Sigmoid colon (tissue), 7 donors: ENCODE results near the gene LILRA5. TPM values are rescaled to one million over a fixed set of nuclear protein-coding genes. Genes with fewer than 3 reads are reported as not detected.
A peak's percentile ranks its signal among the peaks of the same experiment; 100 is the strongest.

ENCODE experiments used
- DNase-seq: peaks from one replicate; pipeline ENCODE4 v3.0.0-alpha.2; 2019
- H3K27ac ChIP-seq, 4 donors: fragments of 200-600 bp; sonication (generic); one replicate each; pipeline ENCODE4 v1.5.1; 2016 to 2019; ENCODE audit warnings: mild to moderate bottlenecking in 1 of 4
- H3K27me3 ChIP-seq, 3 donors: fragments of 200-600 bp; sonication (generic); one replicate each; pipeline ENCODE4 v1.5.1; 2019; ENCODE audit warnings: mild to moderate bottlenecking in 1 of 3
- H3K36me3 ChIP-seq, 4 donors: fragments of 200-600 bp; sonication (generic); one replicate each; pipeline ENCODE4 v1.5.1; 2016 to 2019
- H3K4me1 ChIP-seq, 4 donors: fragments of 200-600 bp; sonication (generic); one replicate each; pipeline ENCODE4 v1.5.1; 2017 to 2019
- H3K4me3 ChIP-seq, 4 donors: fragments of 200-600 bp; sonication (generic); one replicate each; pipeline ENCODE4 v1.5.1; 2017 to 2019; ENCODE audit warnings: mild to moderate bottlenecking in 2 of 4, moderate library complexity in 1 of 4
- H3K9me3 ChIP-seq, 4 donors: fragments of 200-600 bp in 3 of 4; sonication (generic) in 3 of 4; one replicate each; pipeline versions ENCODE4 v1.5.1 to v1.6.1; 2013 to 2019
- CTCF ChIP-seq, 4 experiments: fragments of 450-650 bp in 3 of 4; fragments of 200-600 bp in 1 of 4; IDR thresholded peaks; one replicate each; pipeline ENCODE4 v1.5.1; 2016 to 2019; ENCODE audit warnings: antibody characterized with exemption in 4 of 4, mild to moderate bottlenecking in 3 of 4, moderate library complexity in 2 of 4
- EP300 ChIP-seq, 4 donors: sonication (generic); formaldehyde crosslinking; IDR thresholded peaks; one replicate each; pipeline ENCODE4 v1.6.1; 2017; ENCODE audit warnings: antibody characterized with exemption in 4 of 4
- POLR2A ChIP-seq, 2 donors: fragments of 450-650 bp; IDR thresholded peaks; one replicate each; pipeline ENCODE4 v1.6.1; 2016; ENCODE audit warnings: antibody characterized with exemption in 2 of 2, mild to moderate bottlenecking in 2 of 2, moderate library complexity in 2 of 2
- POLR2AphosphoS5 ChIP-seq, 4 donors: sonication (generic); formaldehyde crosslinking; IDR thresholded peaks; one replicate each; pipeline ENCODE4 v1.6.1; 2017; ENCODE audit warnings: antibody characterized with exemption in 4 of 4
- WGBS, 2 donors: extraction: QIAGEN DNeasy Blood & Tissue Kit; methylation state at CpG; one replicate each; pipeline ENCODE4 v1.1.7; 2013; 5-methylcytosine and 5-hydroxymethylcytosine counted together
- intact Hi-C: fragments of 100-400 bp; cut with DNase I; formaldehyde crosslinking; loops from one replicate; pipeline ENCODE4 v1.15.1; 2023
- polyA plus RNA-seq, 3 donors: library from polyadenylated mRNA; stranded (reverse); fragments of 200-250 nt; gene quantifications; one replicate each; pipeline ENCODE4 v1.2.3, GENCODE V29; 2013
- total RNA-seq, 4 donors: library from RNA; depleted of rRNA; stranded (reverse); fragments of >200 nt; gene quantifications; one replicate each; pipeline ENCODE4 v1.1.0, GENCODE V29; 2016
- donor health status: healthy with polysubstance abuse.
- donor health status: Bipolar disorder and iron deficiency.
- donor health status: healthy.

Gene LILRA5
- total and polyA plus RNA-seq, 7 donors, result 2.0 to 14.6 (median 5.6) TPM; not detected in 1

- Histone ChIP-seq H3K27me3 (peaks cover 0 to 4% (median 0%) of the 10 kb centered on the region in 3 donors), H3K9me3 (no peaks in the 10 kb centered on the region), H3K4me1 (no peaks in the 10 kb centered on the region), H3K4me3 (no peak overlapping the region), H3K36me3 (no peaks in the 10 kb centered on the region), H3K27ac (no peak overlapping the region)
- no peak for DNase-seq
- WGBS, 2 donors, result 39 to 52% methylated on average over 5 of the region's 5 CpGs
- intact Hi-C loops, result no loop called here
- TF ChIP-seq CTCF (IDR thresholded peaks at IDR 0.05), result no peak
- TF ChIP-seq EP300 (IDR thresholded peaks at IDR 0.05), result no peak
- TF ChIP-seq POLR2A (IDR thresholded peaks at IDR 0.05), result no peak
- TF ChIP-seq POLR2AphosphoS5 (IDR thresholded peaks at IDR 0.05), result peak in 1 of 4 donors; percentile 27
Observed at GRCh38 chr19:54335164-54335563, 22.2 kb upstream of the LILRA5 start.

- no peak overlapping the region for H3K4me3 ChIP-seq
- H3K4me1 ChIP-seq, result no peaks in the 10 kb centered on the region
- H3K27me3 ChIP-seq, result peaks cover 0 to 4% (median 0%) of the 10 kb centered on the region in 3 donors
- 69 to 86% methylated on average over 3 of the region's 3 CpGs for WGBS, 2 donors
- intact Hi-C loops, result no loop called here
- H3K36me3 ChIP-seq, result no peaks in the 10 kb centered on the region
- DNase-seq, result no peak
- no peak overlapping the region for H3K27ac ChIP-seq
- no peaks in the 10 kb centered on the region for H3K9me3 ChIP-seq
- TF ChIP-seq EP300 (IDR thresholded peaks at IDR 0.05), result no peak
- no peak for TF ChIP-seq POLR2A (IDR thresholded peaks at IDR 0.05)
- TF ChIP-seq CTCF (IDR thresholded peaks at IDR 0.05), result no peak
Observed at GRCh38 chr19:54333586-54334298, 20.8 kb upstream of the LILRA5 start.

GRCh38 chr19:54332149-54332548 is 19.2 kb upstream of the LILRA5 start:
- Histone ChIP-seq H3K4me3 (no peak overlapping the region), H3K4me1 (no peaks in the 10 kb centered on the region), H3K9me3 (no peaks in the 10 kb centered on the region), H3K36me3 (no peaks in the 10 kb centered on the region), H3K27me3 (peaks cover 0 to 4% (median 0%) of the 10 kb centered on the region in 3 donors), H3K27ac (no peak overlapping the region)
- intact Hi-C loops, result no loop called here
- WGBS, 2 donors, result 61 to 76% methylated on average over 7 of the region's 7 CpGs
- TF ChIP-seq POLR2A (IDR thresholded peaks at IDR 0.05) (no peak), EP300 (IDR thresholded peaks at IDR 0.05) (no peak), POLR2AphosphoS5 (IDR thresholded peaks at IDR 0.05) (no peak), CTCF (IDR thresholded peaks at IDR 0.05) (no peak)
- DNase-seq, result no peak

GRCh38 chr19:54331626-54332025 is 18.7 kb upstream of the LILRA5 start:
- Histone ChIP-seq H3K27ac (no peak overlapping the region), H3K4me3 (no peak overlapping the region), H3K4me1 (no peaks in the 10 kb centered on the region), H3K27me3 (peaks cover 0 to 3% (median 0%) of the 10 kb centered on the region in 3 donors), H3K36me3 (no peaks in the 10 kb centered on the region), H3K9me3 (no peaks in the 10 kb centered on the region)
- no peak for DNase-seq
- 75 to 82% methylated on average over 7 of the region's 7 CpGs for WGBS, 2 donors
- intact Hi-C loops, result no loop called here
- TF ChIP-seq POLR2AphosphoS5 (IDR thresholded peaks at IDR 0.05) (no peak), CTCF (IDR thresholded peaks at IDR 0.05) (no peak), EP300 (IDR thresholded peaks at IDR 0.05) (no peak), POLR2A (IDR thresholded peaks at IDR 0.05) (no peak)
